Keratinocyte (primary cell): Measurements from ENCODE around the gene EXOSC1.

ENCODE experiments used
- EZH2 ChIP-seq: IDR thresholded peaks from one replicate; pipeline ENCODE4 v1.6.1; 2012; ENCODE audit warnings: inconsistent platforms, mild to moderate bottlenecking, low read length, moderate library complexity
- TF ChIP-seq, protein P1 (sequence below), 3 experiments: IDR thresholded peaks in 1 of 3; conservative IDR thresholded peaks in 1 of 3; optimal IDR thresholded peaks in 1 of 3; 2 replicates in 2 of 3; 3 replicates in 1 of 3; pipeline versions ENCODE3 to v1.5.1; 2011; ENCODE audit warnings: low read length in 3 of 3, mild to moderate bottlenecking in 3 of 3, moderate library complexity in 2 of 3, control low read depth in 1 of 3, inconsistent platforms in 1 of 3; ENCODE audit not compliant: insufficient read depth in 2 of 3; ENCODE audit errors: extremely low read depth in 1 of 3

DNA sequence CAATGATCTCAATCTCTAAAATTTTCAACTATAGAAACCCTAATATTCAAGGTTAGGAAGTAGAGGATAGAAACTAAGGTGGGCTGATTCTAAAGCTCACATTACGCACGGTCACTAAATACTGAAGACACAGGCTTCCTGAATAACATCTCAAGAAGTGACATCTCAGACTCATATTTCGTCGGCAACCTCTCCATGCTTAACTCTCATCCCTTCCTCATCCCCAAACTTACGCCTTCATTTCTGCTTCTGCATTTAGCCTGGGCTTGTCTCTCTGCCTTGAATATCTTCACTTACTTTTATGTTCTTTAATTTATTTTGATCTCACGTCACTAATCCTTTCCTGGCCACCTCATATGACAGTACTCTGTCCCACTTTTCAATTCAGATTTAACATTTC is 10.6 kb downstream of the EXOSC1 start:
- TF ChIP-seq, protein P1, sequence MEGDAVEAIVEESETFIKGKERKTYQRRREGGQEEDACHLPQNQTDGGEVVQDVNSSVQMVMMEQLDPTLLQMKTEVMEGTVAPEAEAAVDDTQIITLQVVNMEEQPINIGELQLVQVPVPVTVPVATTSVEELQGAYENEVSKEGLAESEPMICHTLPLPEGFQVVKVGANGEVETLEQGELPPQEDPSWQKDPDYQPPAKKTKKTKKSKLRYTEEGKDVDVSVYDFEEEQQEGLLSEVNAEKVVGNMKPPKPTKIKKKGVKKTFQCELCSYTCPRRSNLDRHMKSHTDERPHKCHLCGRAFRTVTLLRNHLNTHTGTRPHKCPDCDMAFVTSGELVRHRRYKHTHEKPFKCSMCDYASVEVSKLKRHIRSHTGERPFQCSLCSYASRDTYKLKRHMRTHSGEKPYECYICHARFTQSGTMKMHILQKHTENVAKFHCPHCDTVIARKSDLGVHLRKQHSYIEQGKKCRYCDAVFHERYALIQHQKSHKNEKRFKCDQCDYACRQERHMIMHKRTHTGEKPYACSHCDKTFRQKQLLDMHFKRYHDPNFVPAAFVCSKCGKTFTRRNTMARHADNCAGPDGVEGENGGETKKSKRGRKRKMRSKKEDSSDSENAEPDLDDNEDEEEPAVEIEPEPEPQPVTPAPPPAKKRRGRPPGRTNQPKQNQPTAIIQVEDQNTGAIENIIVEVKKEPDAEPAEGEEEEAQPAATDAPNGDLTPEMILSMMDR (optimal IDR thresholded peaks at IDR 0.05 in 1 of 3, IDR thresholded peaks at IDR 0.05 in 1 of 3, conservative IDR thresholded peaks at IDR 0.05 in 1 of 3; ENCODE audit: extremely low read depth in 1 of 3, insufficient read depth in 2 of 3, low read length in 3 of 3), result no peak
- no peak for TF ChIP-seq EZH2
